A549 (cell line): ENCODE results near the gene LRRC57.

Source experiments
- CEBPB ChIP-seq, 2 experiments: fragments of >200 bp in 1 of 2; sonication (Bioruptor Twin) in 1 of 2; formaldehyde crosslinking in 1 of 2; IDR thresholded peaks; 2 replicates each; pipeline ENCODE4 v1.6.1; 2012 to 2016
- JUN ChIP-seq, 2 experiments: fragments of >200 bp; sonication (Bioruptor Twin); formaldehyde crosslinking; IDR thresholded peaks; 2 replicates in 1 of 2; 3 replicates in 1 of 2; pipeline ENCODE4 v1.6.1; 2016 to 2017
- KDM5A ChIP-seq: fragments of 200-600 bp; sonication (generic); IDR thresholded peaks from 2 replicates; pipeline ENCODE4 v1.6.1; 2016; ENCODE audit warnings: antibody characterized with exemption, mild to moderate bottlenecking
- MAZ ChIP-seq: fragments of 150-350 bp; IDR thresholded peaks from 2 replicates; pipeline ENCODE4 v1.6.1; 2014; ENCODE audit warnings: antibody characterized with exemption, low read depth, low read length, borderline replicate concordance
- PHF8 ChIP-seq: fragments of 200-600 bp; sonication (generic); IDR thresholded peaks from 2 replicates; pipeline ENCODE4 v1.6.1; 2016; ENCODE audit warnings: low read depth, mild to moderate bottlenecking, antibody characterized with exemption, moderate library complexity, borderline replicate concordance
- POLR2A ChIP-seq: IDR thresholded peaks from 2 replicates; pipeline ENCODE4 v1.6.1; 2012; ENCODE audit warnings: mild to moderate bottlenecking, low read length
- POLR2AphosphoS2 ChIP-seq: conservative IDR thresholded peaks from 2 replicates; pipeline ENCODE4 v1.6.1; 2012; ENCODE audit warnings: low read length, improper control_type of control experiment, inconsistent platforms
- RCOR1 ChIP-seq: fragments of 150-350 bp; IDR thresholded peaks from 2 replicates; pipeline ENCODE4 v1.6.1; 2014; ENCODE audit warnings: antibody characterized with exemption, low read length, low read depth
- TF ChIP-seq, protein P1 (sequence below): fragments of >200 bp; sonication (Bioruptor Twin); formaldehyde crosslinking; IDR thresholded peaks from 3 replicates; pipeline ENCODE4 v1.5.1; 2016
- TF ChIP-seq, protein P2 (sequence below): fragments of 250-450 bp; sonication (Bioruptor Pico); IDR thresholded peaks from 2 replicates; pipeline ENCODE4 v1.5.0; 2021; ENCODE audit warnings: mild to moderate bottlenecking, moderate library complexity, borderline replicate concordance
- TF ChIP-seq, protein P3 (sequence below): fragments of 200-600 bp; sonication (generic); IDR thresholded peaks from 2 replicates; pipeline ENCODE4 v1.6.1; 2016; ENCODE audit warnings: antibody characterized with exemption, mild to moderate bottlenecking, moderate library complexity
- TF ChIP-seq, protein P4 (sequence below): IDR thresholded peaks from 2 replicates; pipeline ENCODE4 v1.6.1; 2012; ENCODE audit warnings: low read depth, borderline replicate concordance

DNA sequence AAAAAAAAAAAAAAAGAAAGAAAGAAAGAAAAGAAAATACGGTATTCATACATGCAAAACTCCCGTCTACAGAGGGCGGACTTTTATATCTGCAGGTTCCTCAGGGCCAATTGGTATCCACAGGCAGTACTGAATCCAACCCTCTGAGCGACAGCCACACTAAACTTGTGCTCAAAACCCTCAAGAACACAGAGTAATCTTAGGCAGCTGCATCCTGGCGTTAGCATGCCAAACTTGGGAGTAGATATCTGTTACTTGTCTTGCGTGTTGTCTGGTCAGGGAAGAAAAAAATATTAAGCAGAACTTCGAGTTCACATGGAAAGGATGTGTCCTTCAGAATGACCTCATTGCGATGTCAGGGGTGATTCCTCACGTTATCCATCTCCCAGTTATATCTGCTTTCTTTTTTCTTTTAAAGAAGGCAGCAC, 40.3 kb downstream of the LRRC57 start:
- TF ChIP-seq, protein P1, sequence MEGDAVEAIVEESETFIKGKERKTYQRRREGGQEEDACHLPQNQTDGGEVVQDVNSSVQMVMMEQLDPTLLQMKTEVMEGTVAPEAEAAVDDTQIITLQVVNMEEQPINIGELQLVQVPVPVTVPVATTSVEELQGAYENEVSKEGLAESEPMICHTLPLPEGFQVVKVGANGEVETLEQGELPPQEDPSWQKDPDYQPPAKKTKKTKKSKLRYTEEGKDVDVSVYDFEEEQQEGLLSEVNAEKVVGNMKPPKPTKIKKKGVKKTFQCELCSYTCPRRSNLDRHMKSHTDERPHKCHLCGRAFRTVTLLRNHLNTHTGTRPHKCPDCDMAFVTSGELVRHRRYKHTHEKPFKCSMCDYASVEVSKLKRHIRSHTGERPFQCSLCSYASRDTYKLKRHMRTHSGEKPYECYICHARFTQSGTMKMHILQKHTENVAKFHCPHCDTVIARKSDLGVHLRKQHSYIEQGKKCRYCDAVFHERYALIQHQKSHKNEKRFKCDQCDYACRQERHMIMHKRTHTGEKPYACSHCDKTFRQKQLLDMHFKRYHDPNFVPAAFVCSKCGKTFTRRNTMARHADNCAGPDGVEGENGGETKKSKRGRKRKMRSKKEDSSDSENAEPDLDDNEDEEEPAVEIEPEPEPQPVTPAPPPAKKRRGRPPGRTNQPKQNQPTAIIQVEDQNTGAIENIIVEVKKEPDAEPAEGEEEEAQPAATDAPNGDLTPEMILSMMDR = no peak
- no peak for TF ChIP-seq MAZ
- TF ChIP-seq, protein P2, sequence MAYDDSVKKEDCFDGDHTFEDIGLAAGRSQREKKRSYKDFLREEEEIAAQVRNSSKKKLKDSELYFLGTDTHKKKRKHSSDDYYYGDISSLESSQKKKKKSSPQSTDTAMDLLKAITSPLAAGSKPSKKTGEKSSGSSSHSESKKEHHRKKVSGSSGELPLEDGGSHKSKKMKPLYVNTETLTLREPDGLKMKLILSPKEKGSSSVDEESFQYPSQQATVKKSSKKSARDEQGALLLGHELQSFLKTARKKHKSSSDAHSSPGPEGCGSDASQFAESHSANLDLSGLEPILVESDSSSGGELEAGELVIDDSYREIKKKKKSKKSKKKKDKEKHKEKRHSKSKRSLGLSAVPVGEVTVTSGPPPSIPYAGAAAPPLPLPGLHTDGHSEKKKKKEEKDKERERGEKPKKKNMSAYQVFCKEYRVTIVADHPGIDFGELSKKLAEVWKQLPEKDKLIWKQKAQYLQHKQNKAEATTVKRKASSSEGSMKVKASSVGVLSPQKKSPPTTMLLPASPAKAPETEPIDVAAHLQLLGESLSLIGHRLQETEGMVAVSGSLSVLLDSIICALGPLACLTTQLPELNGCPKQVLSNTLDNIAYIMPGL (CRISPR knock-in tag) = no peak
- no peak for TF ChIP-seq PHF8
- no peak for TF ChIP-seq JUN (IDR thresholded peaks at IDR 0.05)
- TF ChIP-seq, protein P3, sequence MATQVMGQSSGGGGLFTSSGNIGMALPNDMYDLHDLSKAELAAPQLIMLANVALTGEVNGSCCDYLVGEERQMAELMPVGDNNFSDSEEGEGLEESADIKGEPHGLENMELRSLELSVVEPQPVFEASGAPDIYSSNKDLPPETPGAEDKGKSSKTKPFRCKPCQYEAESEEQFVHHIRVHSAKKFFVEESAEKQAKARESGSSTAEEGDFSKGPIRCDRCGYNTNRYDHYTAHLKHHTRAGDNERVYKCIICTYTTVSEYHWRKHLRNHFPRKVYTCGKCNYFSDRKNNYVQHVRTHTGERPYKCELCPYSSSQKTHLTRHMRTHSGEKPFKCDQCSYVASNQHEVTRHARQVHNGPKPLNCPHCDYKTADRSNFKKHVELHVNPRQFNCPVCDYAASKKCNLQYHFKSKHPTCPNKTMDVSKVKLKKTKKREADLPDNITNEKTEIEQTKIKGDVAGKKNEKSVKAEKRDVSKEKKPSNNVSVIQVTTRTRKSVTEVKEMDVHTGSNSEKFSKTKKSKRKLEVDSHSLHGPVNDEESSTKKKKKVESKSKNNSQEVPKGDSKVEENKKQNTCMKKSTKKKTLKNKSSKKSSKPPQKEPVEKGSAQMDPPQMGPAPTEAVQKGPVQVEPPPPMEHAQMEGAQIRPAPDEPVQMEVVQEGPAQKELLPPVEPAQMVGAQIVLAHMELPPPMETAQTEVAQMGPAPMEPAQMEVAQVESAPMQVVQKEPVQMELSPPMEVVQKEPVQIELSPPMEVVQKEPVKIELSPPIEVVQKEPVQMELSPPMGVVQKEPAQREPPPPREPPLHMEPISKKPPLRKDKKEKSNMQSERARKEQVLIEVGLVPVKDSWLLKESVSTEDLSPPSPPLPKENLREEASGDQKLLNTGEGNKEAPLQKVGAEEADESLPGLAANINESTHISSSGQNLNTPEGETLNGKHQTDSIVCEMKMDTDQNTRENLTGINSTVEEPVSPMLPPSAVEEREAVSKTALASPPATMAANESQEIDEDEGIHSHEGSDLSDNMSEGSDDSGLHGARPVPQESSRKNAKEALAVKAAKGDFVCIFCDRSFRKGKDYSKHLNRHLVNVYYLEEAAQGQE = no peak
- TF ChIP-seq RCOR1 = no peak
- TF ChIP-seq KDM5A = no peak
- no peak for TF ChIP-seq POLR2A
- TF ChIP-seq, protein P4, sequence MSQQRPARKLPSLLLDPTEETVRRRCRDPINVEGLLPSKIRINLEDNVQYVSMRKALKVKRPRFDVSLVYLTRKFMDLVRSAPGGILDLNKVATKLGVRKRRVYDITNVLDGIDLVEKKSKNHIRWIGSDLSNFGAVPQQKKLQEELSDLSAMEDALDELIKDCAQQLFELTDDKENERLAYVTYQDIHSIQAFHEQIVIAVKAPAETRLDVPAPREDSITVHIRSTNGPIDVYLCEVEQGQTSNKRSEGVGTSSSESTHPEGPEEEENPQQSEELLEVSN = no peak
- TF ChIP-seq CEBPB (IDR thresholded peaks at IDR 0.05) = no peak
- no peak for TF ChIP-seq POLR2AphosphoS2
